ENCODE measurements around the gene RAB18. TPM values are rescaled to one million over a fixed set of nuclear protein-coding genes. Genes with fewer than 3 reads are reported as not detected.
"Not testable (repeated sequence)": the region's sequence is repeated elsewhere in the genome, so short reads cannot be mapped to it uniquely, and the experiment has no call there.

Gene RAB18
- total and polyA plus RNA-seq, 2 experiments from 2014 or later = 35.5 to 77.2 TPM

DNA sequence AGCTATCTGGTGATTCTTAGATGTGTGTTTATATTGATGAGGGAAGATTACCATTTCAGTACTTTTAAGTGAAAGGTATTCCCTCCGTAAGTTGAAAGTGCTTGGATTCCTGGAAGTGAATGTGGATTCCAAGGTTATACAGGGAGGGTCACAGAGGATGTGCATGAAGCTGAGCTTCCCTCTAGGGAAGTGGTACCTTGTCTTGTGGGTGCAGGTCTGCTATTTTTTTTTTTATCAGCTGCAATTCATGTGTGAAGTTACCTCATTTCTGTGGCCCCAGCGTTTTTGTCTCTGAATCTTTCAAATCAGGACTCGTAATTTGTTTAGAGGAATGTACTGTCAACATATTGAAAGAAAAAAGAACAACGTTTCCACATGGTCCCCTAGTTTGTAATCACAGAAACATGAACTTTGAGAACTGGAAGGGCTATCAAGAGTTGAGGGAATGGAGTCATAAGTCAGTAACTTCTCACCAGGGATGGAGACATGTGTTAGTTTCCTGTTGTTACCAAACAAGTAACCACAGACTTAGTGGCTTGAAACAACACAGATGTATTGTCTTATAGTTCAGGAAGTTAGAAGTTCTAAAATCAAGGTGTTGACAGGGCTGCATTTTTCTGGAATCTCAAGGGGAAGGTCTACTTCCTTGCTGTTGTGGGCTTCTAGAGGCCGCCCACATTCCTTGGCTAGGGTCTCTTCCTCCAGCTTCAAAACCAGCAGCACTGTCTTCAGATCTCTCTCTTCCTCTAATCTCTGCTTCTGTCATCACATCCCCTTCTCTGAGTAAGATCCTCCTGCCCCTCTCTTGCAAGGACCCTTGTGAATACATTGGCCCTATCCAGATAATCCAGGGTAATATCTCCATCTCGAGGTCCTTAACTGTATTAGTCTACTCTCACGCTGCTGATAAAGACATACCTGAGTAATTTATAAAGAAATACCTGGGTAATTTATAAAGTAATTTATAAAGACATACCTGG is 64.4 kb downstream of the RAB18 start:
- Mint-ChIP-seq H3K36me3 (ENCODE audit: low read depth) (no peaks in the 10 kb centered on the region), H3K27ac (no peak overlapping the region), H3K4me1 (no peaks in the 10 kb centered on the region), H3K9me3 (peaks cover 2% of the 10 kb centered on the region; the same call in 2 of the 3 replicates), H3K4me3 (no peak overlapping the region), H3K27me3 (ENCODE audit: insufficient read depth, low read depth, poor library complexity) (peaks cover 2% of the 10 kb centered on the region)
- Histone ChIP-seq H2AFZ (no peak overlapping the region), H3K27ac (ENCODE audit: low read depth) (no peak overlapping the region), H3K79me2 (replicated peaks; ENCODE audit: insufficient read depth) (no peaks in the 10 kb centered on the region), H3F3A (replicated peaks; ENCODE audit: low read depth) (no peaks in the 10 kb centered on the region), H3K36me3 (ENCODE audit: insufficient read depth) (no peaks in the 10 kb centered on the region), H3K27me3 (ENCODE audit: insufficient read depth) (no peaks in the 10 kb centered on the region), H3K9me2 (ENCODE audit: insufficient read depth) (peaks cover 4% of the 10 kb centered on the region; the same call in 1 of the 2 replicates), H3K4me3 (no peak overlapping the region), H4K20me1 (replicated peaks; ENCODE audit: insufficient read depth) (no peaks in the 10 kb centered on the region), H3K4me2 (no peak overlapping the region), H3K4me1 (ENCODE audit: insufficient read depth) (no peaks in the 10 kb centered on the region)
- no peak for TF ChIP-seq EZH2 (IDR thresholded peaks at IDR 0.05; ENCODE audit: low read depth, unreplicated experiment)
- DNase-seq (ENCODE audit: low spot score) = no peak
- ATAC-seq = no peak

DNA sequence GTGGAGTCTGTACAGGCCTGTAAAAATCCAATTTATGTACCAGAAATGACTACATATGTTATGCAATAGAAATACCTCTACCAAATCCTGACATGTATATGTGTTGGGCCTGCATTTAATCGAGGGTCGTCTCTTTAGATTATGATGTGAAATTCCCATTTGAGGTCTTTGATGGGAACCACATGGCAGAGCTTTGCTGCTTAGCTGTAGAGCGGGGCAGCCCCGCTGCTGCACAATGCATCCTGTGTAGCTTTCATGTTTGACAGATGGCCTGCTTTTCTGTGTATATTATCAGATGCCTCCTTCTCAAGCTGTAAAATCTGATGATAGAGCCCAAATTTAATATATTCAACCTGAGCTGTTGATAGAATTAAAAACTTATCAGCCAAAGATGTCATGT is 65.8 kb downstream of the RAB18 start:
- H3F3A ChIP-seq (replicated peaks; ENCODE audit: low read depth) = no peaks in the 10 kb centered on the region
- no peak overlapping the region for H3K27ac ChIP-seq (ENCODE audit: low read depth)

DNA sequence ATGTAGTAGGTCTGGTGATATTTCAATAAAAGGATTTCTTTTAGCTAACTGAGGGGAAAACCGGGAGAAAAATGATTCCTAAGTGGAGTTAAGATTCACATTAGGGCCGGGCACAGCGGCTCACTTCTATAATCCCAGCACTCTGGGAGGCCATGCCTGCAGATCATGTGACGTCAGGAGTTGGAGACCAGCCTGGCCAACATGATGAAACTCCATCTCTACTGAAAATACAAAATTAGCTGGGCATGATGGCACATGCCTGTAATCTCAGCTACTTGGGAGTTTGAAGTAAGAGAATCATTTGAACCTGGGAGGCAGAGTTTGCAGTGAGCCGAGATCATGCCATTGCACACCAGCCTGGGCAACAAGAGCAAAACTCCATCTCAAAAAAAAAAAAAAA is 72.9 kb downstream of the RAB18 start:
- ATAC-seq; H4K20me1 ChIP-seq (replicated peaks; ENCODE audit: insufficient read depth): not testable (repeated sequence)

More for the DNA sequence above, 65.8 kb downstream of the RAB18 start:
- H3K4me2 ChIP-seq = no peak overlapping the region
- H3K4me3 ChIP-seq = no peak overlapping the region
- TF ChIP-seq JUNB (IDR thresholded peaks at IDR 0.05; ENCODE audit: unreplicated experiment) = no peak
- TF ChIP-seq EZH2 (IDR thresholded peaks at IDR 0.05; ENCODE audit: low read depth, unreplicated experiment) = no peak
- H3K4me1 ChIP-seq (ENCODE audit: insufficient read depth) = no peaks in the 10 kb centered on the region
- H3K27me3 Mint-ChIP-seq (ENCODE audit: insufficient read depth, low read depth, poor library complexity) = peaks cover 2% of the 10 kb centered on the region
- no peak for DNase-seq (ENCODE audit: low spot score)
- H3K9me3 Mint-ChIP-seq = peaks cover 2% of the 10 kb centered on the region; the same call in 2 of the 3 replicates
- no peaks in the 10 kb centered on the region for H3K4me1 Mint-ChIP-seq
- no peaks in the 10 kb centered on the region for H3K79me2 ChIP-seq (replicated peaks; ENCODE audit: insufficient read depth)
- no peaks in the 10 kb centered on the region for H3K36me3 Mint-ChIP-seq (ENCODE audit: low read depth)
- no peaks in the 10 kb centered on the region for H3K27me3 ChIP-seq (ENCODE audit: insufficient read depth)
- H3K4me3 Mint-ChIP-seq = no peak overlapping the region
- H4K20me1 ChIP-seq (replicated peaks; ENCODE audit: insufficient read depth) = no peaks in the 10 kb centered on the region
- H3K36me3 ChIP-seq (ENCODE audit: insufficient read depth) = no peaks in the 10 kb centered on the region
- peaks cover 4% of the 10 kb centered on the region; the same call in 1 of the 2 replicates for H3K9me2 ChIP-seq (ENCODE audit: insufficient read depth)
- no peak for ATAC-seq
- H3K27ac Mint-ChIP-seq = no peak overlapping the region
- no peak overlapping the region for H2AFZ ChIP-seq

DNA sequence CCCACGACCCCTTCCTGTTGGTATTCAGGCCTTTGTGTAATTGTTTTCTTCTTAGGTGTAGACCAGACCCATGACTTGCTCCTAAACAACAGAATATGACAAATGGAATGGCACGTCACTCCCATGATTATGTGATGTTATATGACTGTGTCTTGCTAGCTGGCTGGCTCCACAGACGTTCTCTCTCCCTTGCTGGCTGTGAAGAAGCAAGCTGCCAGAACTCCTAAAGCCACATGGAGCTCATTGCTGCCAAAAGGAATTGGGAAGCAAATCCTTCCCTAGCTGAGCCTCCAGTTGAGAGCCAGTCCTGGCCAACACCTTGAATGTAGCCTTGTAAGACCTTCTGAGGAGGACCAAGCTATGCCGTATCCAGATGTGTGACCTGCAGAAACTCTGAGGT is 74.2 kb downstream of the RAB18 start:
- Mint-ChIP-seq H3K27me3 (ENCODE audit: insufficient read depth, low read depth, poor library complexity) (no peaks in the 10 kb centered on the region), H3K4me1 (no peaks in the 10 kb centered on the region), H3K36me3 (ENCODE audit: low read depth) (no peaks in the 10 kb centered on the region; the same call in 2 of the 3 replicates), H3K4me3 (no peak overlapping the region), H3K27ac (no peak overlapping the region), H3K9me3 (no peaks in the 10 kb centered on the region; the same call in 2 of the 3 replicates)
- Histone ChIP-seq H2AFZ (peak overlapping the region; percentile 47; the same call in 1 of the 2 replicates), H3K27me3 (ENCODE audit: insufficient read depth) (no peaks in the 10 kb centered on the region), H3F3A (replicated peaks; ENCODE audit: low read depth) (no peaks in the 10 kb centered on the region), H3K36me3 (ENCODE audit: insufficient read depth) (no peaks in the 10 kb centered on the region), H3K4me3 (no peak overlapping the region), H3K79me2 (replicated peaks; ENCODE audit: insufficient read depth) (no peaks in the 10 kb centered on the region), H3K4me1 (ENCODE audit: insufficient read depth) (no peaks in the 10 kb centered on the region), H3K4me2 (no peak overlapping the region), H3K27ac (ENCODE audit: low read depth) (no peak overlapping the region), H4K20me1 (replicated peaks; ENCODE audit: insufficient read depth) (no peaks in the 10 kb centered on the region), H3K9me2 (ENCODE audit: insufficient read depth) (0 out of 2 replicates have a peak, but pooled peaks cover 3% of the 10 kb centered on the region)
- no peak for ATAC-seq
- no peak for DNase-seq (ENCODE audit: low spot score)
- TF ChIP-seq STAT1 (IDR thresholded peaks at IDR 0.05; ENCODE audit: unreplicated experiment) (no peak), EZH2phosphoT487 (IDR thresholded peaks at IDR 0.05; ENCODE audit: unreplicated experiment) (no peak), ZNF331 (CRISPR knock-in tag; IDR thresholded peaks at IDR 0.05; ENCODE audit: low read depth) (no peak), CREB1 (CRISPR knock-in tag; IDR thresholded peaks at IDR 0.05; ENCODE audit: low read depth) (no peak), POLR2AphosphoS5 (IDR thresholded peaks at IDR 0.05; ENCODE audit: low read depth) (no peak), ZNF114 (CRISPR knock-in tag; IDR thresholded peaks at IDR 0.05) (no peak)
- TF ChIP-seq, protein P1, sequence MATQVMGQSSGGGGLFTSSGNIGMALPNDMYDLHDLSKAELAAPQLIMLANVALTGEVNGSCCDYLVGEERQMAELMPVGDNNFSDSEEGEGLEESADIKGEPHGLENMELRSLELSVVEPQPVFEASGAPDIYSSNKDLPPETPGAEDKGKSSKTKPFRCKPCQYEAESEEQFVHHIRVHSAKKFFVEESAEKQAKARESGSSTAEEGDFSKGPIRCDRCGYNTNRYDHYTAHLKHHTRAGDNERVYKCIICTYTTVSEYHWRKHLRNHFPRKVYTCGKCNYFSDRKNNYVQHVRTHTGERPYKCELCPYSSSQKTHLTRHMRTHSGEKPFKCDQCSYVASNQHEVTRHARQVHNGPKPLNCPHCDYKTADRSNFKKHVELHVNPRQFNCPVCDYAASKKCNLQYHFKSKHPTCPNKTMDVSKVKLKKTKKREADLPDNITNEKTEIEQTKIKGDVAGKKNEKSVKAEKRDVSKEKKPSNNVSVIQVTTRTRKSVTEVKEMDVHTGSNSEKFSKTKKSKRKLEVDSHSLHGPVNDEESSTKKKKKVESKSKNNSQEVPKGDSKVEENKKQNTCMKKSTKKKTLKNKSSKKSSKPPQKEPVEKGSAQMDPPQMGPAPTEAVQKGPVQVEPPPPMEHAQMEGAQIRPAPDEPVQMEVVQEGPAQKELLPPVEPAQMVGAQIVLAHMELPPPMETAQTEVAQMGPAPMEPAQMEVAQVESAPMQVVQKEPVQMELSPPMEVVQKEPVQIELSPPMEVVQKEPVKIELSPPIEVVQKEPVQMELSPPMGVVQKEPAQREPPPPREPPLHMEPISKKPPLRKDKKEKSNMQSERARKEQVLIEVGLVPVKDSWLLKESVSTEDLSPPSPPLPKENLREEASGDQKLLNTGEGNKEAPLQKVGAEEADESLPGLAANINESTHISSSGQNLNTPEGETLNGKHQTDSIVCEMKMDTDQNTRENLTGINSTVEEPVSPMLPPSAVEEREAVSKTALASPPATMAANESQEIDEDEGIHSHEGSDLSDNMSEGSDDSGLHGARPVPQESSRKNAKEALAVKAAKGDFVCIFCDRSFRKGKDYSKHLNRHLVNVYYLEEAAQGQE (IDR thresholded peaks at IDR 0.05; ENCODE audit: unreplicated experiment) = no peak

More for the DNA sequence above, 72.9 kb downstream of the RAB18 start:
- H3K4me1 Mint-ChIP-seq; H3K27me3 ChIP-seq (ENCODE audit: insufficient read depth); H2AFZ ChIP-seq; H3K27ac Mint-ChIP-seq; H3K27me3 Mint-ChIP-seq (ENCODE audit: insufficient read depth, low read depth, poor library complexity); H3K4me3 Mint-ChIP-seq; H3K27ac ChIP-seq (ENCODE audit: low read depth); H3K9me3 Mint-ChIP-seq; H3K79me2 ChIP-seq (replicated peaks; ENCODE audit: insufficient read depth); DNase-seq (ENCODE audit: low spot score); H3F3A ChIP-seq (replicated peaks; ENCODE audit: low read depth); H3K36me3 ChIP-seq (ENCODE audit: insufficient read depth); H3K4me2 ChIP-seq; H3K36me3 Mint-ChIP-seq (ENCODE audit: low read depth); H3K4me3 ChIP-seq; H3K9me2 ChIP-seq (ENCODE audit: insufficient read depth); H3K4me1 ChIP-seq (ENCODE audit: insufficient read depth): not testable (repeated sequence)
